Mesothelial cell of epicardium (in vitro differentiated cells): ENCODE results near the gene POLD3. TPM values are rescaled to one million over a fixed set of nuclear protein-coding genes. Genes with fewer than 3 reads are reported as not detected.

ENCODE experiments used
- DNase-seq, 2 experiments: peaks; one replicate each; pipeline ENCODE4 v3.0.0; 2021; ENCODE audit warnings: low spot score in 2 of 2; ENCODE audit not compliant: unreplicated experiment in 2 of 2
- H3K27ac Mint-ChIP-seq: 2 replicates; pipeline ENCODE4 v1.8.0; 2021; ENCODE audit warnings: mixed read lengths
- H3K27me3 Mint-ChIP-seq: 2 replicates; pipeline ENCODE4 v1.8.0; 2021; ENCODE audit warnings: low read depth, mixed read lengths
- H3K36me3 Mint-ChIP-seq: 2 replicates; pipeline ENCODE4 v1.8.0; 2021; ENCODE audit warnings: mixed read lengths
- H3K4me1 Mint-ChIP-seq: 2 replicates; pipeline ENCODE4 v1.8.0; 2021; ENCODE audit warnings: mixed read lengths
- H3K4me3 Mint-ChIP-seq: 2 replicates; pipeline ENCODE4 v1.8.0; 2021; ENCODE audit warnings: mild to moderate bottlenecking, moderate library complexity, mixed read lengths
- H3K9me3 Mint-ChIP-seq: 2 replicates; pipeline ENCODE4 v1.8.0; 2021; ENCODE audit warnings: mixed read lengths
- total RNA-seq: library from RNA; stranded (reverse); gene quantifications from 3 replicates; pipeline ENCODE4 v1.2.1, GENCODE V29; 2021
- TF ChIP-seq, protein P1 (sequence below): fragments of 200-600 bp; sonication (generic); IDR thresholded peaks from one replicate; pipeline ENCODE4 v1.5.0; 2021; ENCODE audit warnings: antibody characterized with exemption; ENCODE audit not compliant: unreplicated experiment

The POLD3 gene
- total RNA-seq, 1 donor from 2014 or later: 21.7 TPM

DNA sequence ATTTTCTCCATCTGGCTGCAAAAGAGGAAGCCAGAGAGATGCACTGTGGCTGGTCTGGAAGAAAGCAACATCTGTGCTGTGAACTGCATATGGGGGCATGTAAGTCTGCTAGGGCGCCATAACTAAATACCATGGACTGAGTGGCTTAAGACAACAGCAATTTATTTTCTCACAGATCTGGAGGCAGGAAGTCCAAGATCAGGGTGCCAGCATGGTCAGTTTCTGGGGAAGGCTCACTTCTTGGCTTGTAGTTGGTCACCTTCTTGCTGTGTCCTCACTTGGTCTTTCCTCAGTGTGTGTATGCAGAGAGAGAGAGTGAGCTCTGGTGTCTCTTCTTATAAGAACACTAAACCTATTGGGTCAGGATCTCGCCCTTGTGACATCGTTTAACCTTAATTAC lies 34.9 kb upstream of the POLD3 start:
- Mint-ChIP-seq H3K4me1 (no peaks in the 10 kb centered on the region), H3K27me3 (no peaks in the 10 kb centered on the region), H3K4me3 (no peak overlapping the region), H3K9me3 (peaks cover 11% of the 10 kb centered on the region), H3K36me3 (no peaks in the 10 kb centered on the region), H3K27ac (no peak overlapping the region)
- no peak for DNase-seq
- TF ChIP-seq, protein P1, sequence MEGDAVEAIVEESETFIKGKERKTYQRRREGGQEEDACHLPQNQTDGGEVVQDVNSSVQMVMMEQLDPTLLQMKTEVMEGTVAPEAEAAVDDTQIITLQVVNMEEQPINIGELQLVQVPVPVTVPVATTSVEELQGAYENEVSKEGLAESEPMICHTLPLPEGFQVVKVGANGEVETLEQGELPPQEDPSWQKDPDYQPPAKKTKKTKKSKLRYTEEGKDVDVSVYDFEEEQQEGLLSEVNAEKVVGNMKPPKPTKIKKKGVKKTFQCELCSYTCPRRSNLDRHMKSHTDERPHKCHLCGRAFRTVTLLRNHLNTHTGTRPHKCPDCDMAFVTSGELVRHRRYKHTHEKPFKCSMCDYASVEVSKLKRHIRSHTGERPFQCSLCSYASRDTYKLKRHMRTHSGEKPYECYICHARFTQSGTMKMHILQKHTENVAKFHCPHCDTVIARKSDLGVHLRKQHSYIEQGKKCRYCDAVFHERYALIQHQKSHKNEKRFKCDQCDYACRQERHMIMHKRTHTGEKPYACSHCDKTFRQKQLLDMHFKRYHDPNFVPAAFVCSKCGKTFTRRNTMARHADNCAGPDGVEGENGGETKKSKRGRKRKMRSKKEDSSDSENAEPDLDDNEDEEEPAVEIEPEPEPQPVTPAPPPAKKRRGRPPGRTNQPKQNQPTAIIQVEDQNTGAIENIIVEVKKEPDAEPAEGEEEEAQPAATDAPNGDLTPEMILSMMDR: no peak

DNA sequence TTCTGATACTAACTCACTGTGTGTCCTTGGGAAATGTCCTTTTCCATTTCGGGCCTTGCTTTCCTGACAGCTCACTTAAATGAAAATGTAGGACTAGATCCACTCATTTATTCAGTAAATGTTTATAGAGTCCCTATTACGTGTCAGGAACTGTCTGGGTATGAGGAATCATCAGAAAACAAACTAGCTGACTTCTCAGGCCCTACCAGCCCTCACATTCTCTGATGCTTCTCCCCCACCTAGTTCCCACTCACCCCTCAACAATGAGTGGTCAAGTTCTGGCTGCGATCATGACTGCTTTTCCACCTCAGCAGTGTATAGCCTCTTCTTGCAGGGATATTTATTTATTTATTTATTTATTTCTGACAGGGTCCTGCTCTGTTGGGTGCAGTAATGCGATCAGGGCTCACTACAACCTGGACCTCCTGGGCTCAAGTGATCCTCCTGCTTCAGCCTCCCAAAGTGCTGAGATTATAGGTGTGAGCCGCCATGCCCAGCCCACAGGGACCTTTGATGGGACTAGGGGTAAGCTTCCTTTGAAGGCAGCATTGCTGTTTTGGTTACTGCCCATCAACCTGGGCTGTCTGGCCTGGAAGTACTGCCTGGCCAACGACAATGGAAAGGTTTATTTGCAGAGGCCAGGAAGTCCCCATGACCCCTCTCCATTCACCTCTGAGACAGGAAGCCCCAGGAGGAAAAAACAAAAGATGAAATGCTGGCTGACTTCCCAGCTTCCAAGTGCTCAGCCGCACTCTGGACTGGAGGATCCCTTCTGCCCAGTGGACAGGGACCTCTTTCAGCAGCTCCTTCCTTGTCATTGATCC lies 33.1 kb upstream of the POLD3 start:
- Mint-ChIP-seq H3K36me3 (no peaks in the 10 kb centered on the region), H3K27me3 (no peaks in the 10 kb centered on the region), H3K9me3 (peaks cover 11% of the 10 kb centered on the region), H3K27ac (no peak overlapping the region), H3K4me1 (no peaks in the 10 kb centered on the region), H3K4me3 (no peak overlapping the region)
- TF ChIP-seq, protein P1: no peak
- DNase-seq: no peak

DNA sequence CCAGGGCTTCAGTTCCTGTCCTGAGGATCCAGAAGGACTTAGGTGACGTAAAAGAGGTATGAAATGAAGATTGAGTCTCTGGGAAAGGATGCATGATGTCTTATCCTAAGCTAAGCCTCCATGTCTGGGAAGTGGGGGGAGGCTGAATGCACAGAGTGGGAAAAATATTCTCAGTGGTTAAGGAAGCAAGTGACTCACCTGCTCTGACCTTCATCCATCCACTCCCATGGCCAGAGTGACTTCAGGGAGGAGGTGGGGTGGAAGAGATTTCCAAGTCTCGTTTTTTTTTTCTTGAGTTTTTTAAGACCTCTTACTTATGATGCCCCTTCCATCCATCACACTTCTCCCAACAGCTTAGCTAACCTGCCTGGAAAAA lies 32.5 kb upstream of the POLD3 start:
- Mint-ChIP-seq H3K4me3 (no peak overlapping the region), H3K36me3 (no peaks in the 10 kb centered on the region), H3K27me3 (no peaks in the 10 kb centered on the region), H3K9me3 (peaks cover 11% of the 10 kb centered on the region), H3K27ac (no peak overlapping the region), H3K4me1 (no peaks in the 10 kb centered on the region)
- no peak for DNase-seq
- TF ChIP-seq, protein P1: no peak

DNA sequence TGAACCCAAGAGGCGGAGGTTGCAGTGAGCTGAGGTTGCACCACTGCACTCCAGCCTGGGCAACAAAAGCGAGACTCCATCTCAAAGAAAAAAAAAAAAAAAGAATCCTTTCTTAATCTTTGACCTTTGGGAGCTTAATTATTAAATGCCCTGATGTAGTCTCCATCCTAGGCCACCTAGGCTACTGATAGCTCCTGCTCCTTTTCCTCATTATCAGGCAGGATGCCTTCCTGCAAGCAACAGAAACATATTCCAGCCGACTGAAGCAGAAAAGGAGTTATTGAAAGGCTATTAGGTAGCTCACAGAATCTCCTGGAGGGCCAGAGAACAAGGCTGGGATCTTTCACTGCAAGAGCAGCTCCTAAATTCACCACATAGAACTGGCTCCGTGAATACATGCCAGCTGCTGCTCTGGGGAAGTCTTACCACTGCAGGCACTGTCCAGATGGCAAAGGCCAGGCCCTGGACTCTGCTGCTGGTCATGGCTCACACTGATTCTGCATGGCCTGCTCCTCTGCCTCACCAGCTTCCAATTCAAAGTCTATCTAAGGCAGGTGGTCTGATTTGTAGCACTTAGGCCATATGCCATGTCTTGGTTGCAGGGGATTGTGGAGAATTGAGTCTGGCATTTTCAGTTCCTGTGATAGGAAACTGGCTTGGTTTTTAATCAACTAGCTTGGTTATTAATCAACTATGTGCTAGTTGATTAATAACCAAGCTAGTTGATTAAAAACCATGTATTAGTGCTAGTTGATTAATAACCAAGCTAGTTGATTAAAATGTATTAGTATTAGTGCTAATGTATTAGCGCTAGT lies 26.0 kb upstream of the POLD3 start:
- Mint-ChIP-seq H3K4me1 (no peaks in the 10 kb centered on the region), H3K9me3 (peaks cover 8% of the 10 kb centered on the region), H3K27me3 (no peaks in the 10 kb centered on the region), H3K36me3 (no peaks in the 10 kb centered on the region), H3K27ac (no peak overlapping the region), H3K4me3 (no peak overlapping the region)
- no peak for DNase-seq
- TF ChIP-seq, protein P1: no peak

DNA sequence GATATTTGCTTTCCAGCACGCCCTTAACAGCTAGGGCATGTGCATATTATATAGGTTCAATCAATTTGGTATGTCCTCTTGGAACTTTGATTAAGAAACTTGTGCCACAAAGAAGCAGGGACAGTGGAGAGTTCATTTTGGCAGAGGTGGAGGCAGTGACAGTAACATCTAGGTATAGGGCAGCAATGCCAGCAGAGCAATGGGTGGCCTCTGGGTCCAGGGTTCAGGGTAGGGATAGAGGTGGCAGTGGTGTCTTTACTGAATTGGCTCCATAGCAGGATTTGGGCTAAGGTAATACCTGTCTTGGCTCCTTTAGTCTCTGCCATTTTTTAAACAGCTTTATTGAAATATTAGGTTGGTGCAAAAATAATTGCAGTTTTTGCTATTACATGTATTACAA lies 24.4 kb upstream of the POLD3 start:
- no peaks in the 10 kb centered on the region for H3K36me3 Mint-ChIP-seq
- DNase-seq: no peak
- H3K27ac Mint-ChIP-seq: no peak overlapping the region
- H3K4me3 Mint-ChIP-seq: no peak overlapping the region
- H3K27me3 Mint-ChIP-seq: no peaks in the 10 kb centered on the region
- H3K4me1 Mint-ChIP-seq: no peaks in the 10 kb centered on the region
- H3K9me3 Mint-ChIP-seq: no peaks in the 10 kb centered on the region
- TF ChIP-seq, protein P1: no peak
